ES-I3 (cell line): ENCODE results near the gene ZNF765.
"Not testable (repeated sequence)": the region's sequence is repeated elsewhere in the genome, so short reads cannot be mapped to it uniquely, and the experiment has no call there.

ENCODE experiments used
- H3K36me3 ChIP-seq: 2 replicates; pipeline ENCODE4 v1.6.1; 2013; ENCODE audit warnings: mild to moderate bottlenecking, low read length, control low read depth, moderate library complexity; ENCODE audit not compliant: insufficient read depth
- H3K4me1 ChIP-seq: 2 replicates; pipeline ENCODE4 v1.6.1; 2013; ENCODE audit warnings: mild to moderate bottlenecking, control low read depth, low read length; ENCODE audit not compliant: insufficient read depth
- H3K9ac ChIP-seq: 2 replicates; pipeline ENCODE4 v1.6.1; 2013; ENCODE audit warnings: low read depth, mild to moderate bottlenecking, low read length, moderate library complexity
- H3K9me3 ChIP-seq: 2 replicates; pipeline ENCODE4 v1.6.1; 2013; ENCODE audit warnings: mild to moderate bottlenecking, low read length, moderate library complexity; ENCODE audit not compliant: control insufficient read depth, insufficient read depth

Gene ZNF765

DNA sequence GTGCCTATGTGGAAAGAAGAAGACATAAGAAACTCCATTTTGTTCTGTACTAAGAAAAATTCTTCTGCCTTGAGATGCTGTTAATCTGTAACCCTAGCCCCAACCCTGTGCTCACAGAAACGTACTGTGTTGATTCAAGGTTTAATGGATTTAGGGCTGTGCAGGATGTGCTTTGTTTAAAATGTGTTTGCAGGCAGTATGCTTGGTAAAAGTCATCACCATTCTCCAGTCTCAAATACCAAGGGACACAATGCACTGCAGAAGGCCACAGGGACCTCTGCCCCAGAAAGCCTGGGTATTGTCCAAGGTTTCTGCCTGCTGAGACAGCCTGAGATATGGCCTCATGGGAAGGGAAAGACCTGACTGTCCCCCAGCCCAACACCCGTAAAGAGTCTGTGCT lies 48.9 kb downstream of the ZNF765 start:
- not testable (repeated sequence) for H3K9ac ChIP-seq, H3K4me1 ChIP-seq
- peaks cover 18% of the 10 kb centered on the region for H3K36me3 ChIP-seq
- peaks cover 13% of the 10 kb centered on the region for H3K9me3 ChIP-seq

GRCh38 chr19:53447196-53447595 lies 52.2 kb downstream of the ZNF765 start:
- H3K9ac ChIP-seq, H3K4me1 ChIP-seq: not testable (repeated sequence)
- H3K36me3 ChIP-seq, result peaks cover 29% of the 10 kb centered on the region
- peaks cover 13% of the 10 kb centered on the region for H3K9me3 ChIP-seq

DNA sequence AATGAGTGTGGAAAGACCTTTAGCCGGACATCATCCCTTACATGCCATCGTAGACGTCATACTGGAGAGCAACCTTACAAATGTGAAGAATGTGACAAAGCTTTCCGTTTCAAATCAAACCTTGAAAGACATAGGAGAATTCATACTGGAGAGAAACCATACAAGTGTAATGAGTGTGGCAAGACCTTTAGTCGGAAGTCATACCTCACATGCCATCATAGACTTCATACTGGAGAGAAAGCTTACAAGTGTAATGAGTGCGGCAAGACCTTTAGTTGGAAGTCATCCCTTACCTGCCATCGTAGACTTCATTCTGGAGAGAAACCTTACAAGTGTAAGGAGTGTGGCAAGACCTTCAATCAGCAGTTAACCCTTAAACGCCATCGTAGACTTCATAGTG lies 60.9 kb downstream of the ZNF765 start:
- peaks cover 31% of the 10 kb centered on the region for H3K9me3 ChIP-seq

DNA sequence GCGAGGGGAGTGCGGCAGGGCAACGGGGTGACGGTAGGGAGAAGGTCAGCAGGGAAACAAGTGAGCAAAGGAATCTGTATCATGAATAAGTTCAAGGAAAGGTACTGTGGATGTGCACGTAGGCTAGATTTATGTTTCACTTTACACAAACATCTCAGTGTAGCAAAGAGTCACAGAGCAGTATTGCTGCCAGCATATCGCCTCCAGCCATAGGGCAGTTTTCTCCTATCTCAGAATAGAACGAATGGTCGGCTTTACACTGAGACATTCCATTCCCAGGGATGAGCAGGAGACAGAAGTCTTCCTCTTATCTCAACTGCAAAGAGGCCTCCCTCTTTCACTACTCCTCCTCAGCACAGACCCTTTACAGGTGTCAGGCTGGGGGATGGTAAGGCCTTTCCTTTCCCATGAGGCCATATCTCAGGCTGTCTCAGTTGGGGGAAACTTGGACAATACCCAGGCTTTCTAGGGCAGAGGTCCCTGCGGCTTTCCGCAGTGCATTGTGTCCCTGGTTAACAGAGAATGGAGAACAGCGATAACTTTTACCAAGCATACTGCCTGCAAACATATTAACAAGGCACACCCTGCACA lies 65.3 kb downstream of the ZNF765 start:
- Histone ChIP-seq H3K9me3 (peaks cover 15% of the 10 kb centered on the region), H3K36me3 (peaks cover 23% of the 10 kb centered on the region)
- H3K9ac ChIP-seq, H3K4me1 ChIP-seq: not testable (repeated sequence)

More for the DNA sequence above, 60.9 kb downstream of the ZNF765 start:
- peaks cover 32% of the 10 kb centered on the region for H3K36me3 ChIP-seq
- no peak overlapping the region for H3K9ac ChIP-seq
- H3K4me1 ChIP-seq, result no peaks in the 10 kb centered on the region

GRCh38 chr19:53461866-53462265 lies 66.9 kb downstream of the ZNF765 start:
- Histone ChIP-seq H3K9me3 (peaks cover 6% of the 10 kb centered on the region; the same call in 1 of the 2 replicates), H3K4me1 (no peaks in the 10 kb centered on the region), H3K36me3 (peaks cover 7% of the 10 kb centered on the region; the same call in 1 of the 2 replicates), H3K9ac (no peak overlapping the region)

DNA sequence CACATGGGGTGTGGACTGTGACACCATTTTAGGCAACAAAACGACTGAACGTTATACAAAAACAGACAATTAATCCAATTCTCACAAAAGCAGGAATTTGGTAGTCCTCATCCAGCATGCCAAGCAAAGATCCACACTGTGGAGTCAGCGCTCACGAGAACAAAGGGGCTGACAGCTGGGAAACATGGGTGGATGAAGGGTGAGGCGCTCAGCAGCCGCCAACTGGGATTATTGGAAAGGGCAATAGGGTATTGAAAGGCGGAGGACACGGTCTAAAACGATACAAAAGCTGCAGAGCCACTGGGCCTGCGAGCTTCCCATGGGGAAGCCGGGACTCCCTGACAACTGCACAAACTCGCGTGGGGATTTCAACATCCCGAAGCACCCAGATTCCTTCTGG lies 67.9 kb downstream of the ZNF765 start:
- H3K36me3 ChIP-seq, result no peaks in the 10 kb centered on the region
- peaks cover 6% of the 10 kb centered on the region; the same call in 1 of the 2 replicates for H3K9me3 ChIP-seq
- no peaks in the 10 kb centered on the region for H3K4me1 ChIP-seq
- H3K9ac ChIP-seq, result peak overlapping the region; percentile 58; the same call in 1 of the 2 replicates

DNA sequence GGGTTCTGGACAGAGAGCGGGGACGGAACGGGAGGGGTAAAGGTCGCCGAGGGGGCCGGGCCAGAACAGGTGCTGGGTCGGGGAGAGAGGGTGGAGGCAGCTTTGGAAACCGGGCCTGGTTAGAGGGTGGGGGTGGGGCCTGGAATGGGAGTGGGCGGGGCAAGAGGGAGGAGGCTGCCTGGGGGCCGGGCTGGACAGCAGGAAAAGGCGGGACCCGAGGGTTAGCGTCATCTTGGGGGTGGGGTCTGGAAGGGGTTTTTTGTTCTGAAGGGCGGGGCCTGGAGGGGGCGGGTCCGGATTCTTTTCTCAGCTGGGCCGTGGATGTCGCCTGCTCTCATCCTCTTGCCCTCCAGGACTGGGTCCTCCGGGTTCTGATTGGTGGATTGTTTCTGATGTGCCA lies 68.3 kb downstream of the ZNF765 start:
- Histone ChIP-seq H3K9ac (peak overlapping the region; percentile 58; the same call in 1 of the 2 replicates), H3K36me3 (no peaks in the 10 kb centered on the region), H3K9me3 (peaks cover 2% of the 10 kb centered on the region; the same call in 1 of the 2 replicates), H3K4me1 (no peaks in the 10 kb centered on the region)

DNA sequence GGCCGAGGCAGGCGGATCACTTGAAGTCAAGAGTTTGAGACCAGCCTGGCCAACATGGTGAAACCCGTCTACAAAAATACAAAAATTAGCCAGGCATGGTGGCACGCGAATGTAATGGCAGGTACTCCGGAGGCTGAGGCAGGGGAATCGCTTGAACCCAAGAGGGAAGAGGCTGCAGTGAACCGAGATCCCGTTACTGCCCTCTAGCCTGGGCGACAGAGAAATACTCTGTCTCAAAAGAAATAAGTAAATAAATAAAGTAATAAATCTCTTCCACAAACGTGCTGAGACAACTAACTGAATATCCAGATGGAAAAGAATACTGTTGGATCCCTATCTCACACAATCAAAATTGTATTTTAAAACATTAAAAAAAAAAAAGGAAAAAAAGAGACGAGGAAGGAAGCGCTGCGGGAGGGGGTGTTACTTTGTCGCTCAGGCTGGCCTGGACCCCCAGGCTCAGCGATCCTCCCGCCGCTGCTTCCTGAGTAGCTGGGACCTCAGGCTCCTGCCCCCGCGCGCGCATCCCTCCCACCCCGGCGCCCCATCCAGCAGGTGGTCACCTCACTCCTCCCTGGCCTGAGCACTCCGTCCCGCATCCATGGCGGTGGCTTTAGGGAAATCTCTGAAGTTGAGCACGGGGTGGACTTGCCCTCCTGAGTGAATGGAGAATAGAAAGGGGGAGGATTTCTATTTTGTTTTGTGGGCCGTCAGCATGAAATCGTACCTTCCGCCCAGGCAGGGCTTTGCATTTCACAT lies 72.0 kb downstream of the ZNF765 start:
- Histone ChIP-seq H3K36me3 (no peaks in the 10 kb centered on the region; the same call in 1 of the 2 replicates), H3K9ac (peak overlapping the region; percentile 88), H3K9me3 (no peaks in the 10 kb centered on the region), H3K4me1 (no peaks in the 10 kb centered on the region)

GRCh38 chr19:53467485-53468262 lies 72.7 kb downstream of the ZNF765 start, which contains the start of gene ZNF813:
ZNF813 (plus strand) TSS chr19:53467733; CDS start chr19:53483823, 16,090 bp downstream.
- Histone ChIP-seq H3K36me3 (no peaks in the 10 kb centered on the region; the same call in 1 of the 2 replicates), H3K9ac (peak within 1 kb of the TSS; percentile 88), H3K4me1 (no peaks in the 10 kb centered on the region), H3K9me3 (no peaks in the 10 kb centered on the region)

GRCh38 chr19:53468628-53469027 lies 73.7 kb downstream of the ZNF765 start:
- not testable (repeated sequence) for H3K36me3 ChIP-seq
- H3K9ac ChIP-seq, result peak overlapping the region; percentile 88; the same call in 1 of the 2 replicates

DNA sequence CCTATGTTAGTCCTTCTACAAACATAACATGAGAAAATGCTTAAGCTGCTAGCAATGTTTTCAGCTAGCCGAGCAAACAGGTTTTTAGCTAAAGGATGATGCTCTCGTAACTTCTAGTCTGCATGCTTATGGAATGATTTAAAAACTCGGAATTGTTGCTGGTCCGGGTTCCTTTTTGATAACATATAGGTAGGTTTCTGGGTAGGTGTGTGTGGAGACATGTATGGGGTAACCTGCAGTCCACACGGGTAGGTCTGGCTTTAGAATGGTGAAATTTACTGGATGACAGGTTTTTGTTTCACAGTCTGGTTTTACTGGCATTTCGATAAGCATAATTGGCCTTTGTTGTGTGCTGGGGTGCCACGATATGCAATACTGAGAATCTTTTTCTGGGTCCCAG lies 77.0 kb downstream of the ZNF765 start:
- Histone ChIP-seq H3K4me1 (no peaks in the 10 kb centered on the region), H3K9ac (no peak overlapping the region), H3K36me3 (no peaks in the 10 kb centered on the region; the same call in 1 of the 2 replicates), H3K9me3 (no peaks in the 10 kb centered on the region)

More at GRCh38 chr19:53468628-53469027, 73.7 kb downstream of the ZNF765 start:
- H3K9me3 ChIP-seq, H3K4me1 ChIP-seq: not testable (repeated sequence)

GRCh38 chr19:53474832-53475231 lies 79.9 kb downstream of the ZNF765 start:
- H3K4me1 ChIP-seq, H3K36me3 ChIP-seq, H3K9me3 ChIP-seq, H3K9ac ChIP-seq: not testable (repeated sequence)

DNA sequence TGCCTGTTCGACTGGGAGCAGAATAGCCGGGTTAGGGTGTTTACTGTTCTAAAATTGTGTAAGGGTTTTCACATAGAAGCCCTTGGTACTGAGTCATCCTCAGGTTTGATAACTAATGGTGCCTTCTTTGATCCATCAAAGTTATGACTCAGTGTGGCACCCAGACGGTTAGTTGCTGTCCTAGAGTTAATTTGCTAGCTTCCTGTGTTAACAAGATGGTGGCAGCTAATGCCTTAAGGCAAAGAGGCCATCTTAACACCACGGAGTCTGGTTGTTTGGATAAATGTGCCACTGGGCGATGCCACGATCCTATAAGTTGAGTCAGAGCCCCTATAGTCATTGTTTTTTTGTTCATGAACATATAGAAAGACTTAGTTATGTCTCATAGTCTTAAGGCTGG lies 80.5 kb downstream of the ZNF765 start:
- H3K9ac ChIP-seq, H3K36me3 ChIP-seq, H3K9me3 ChIP-seq, H3K4me1 ChIP-seq: not testable (repeated sequence)
